OCI-LY1 (cell line): ENCODE data around the gene C2CD3.
"Not testable (repeated sequence)": the region's sequence is repeated elsewhere in the genome, so short reads cannot be mapped to it uniquely, and the experiment has no call there.

Experiments used
- H2AFZ ChIP-seq: fragments of 200-600 bp; sonication (generic), shearing (Covaris generic); 2 replicates; pipeline ENCODE4 v1.6.0; 2014; ENCODE audit warnings: antibody characterized with exemption, mild to moderate bottlenecking, low read length
- H3F3A ChIP-seq: fragments of 200-600 bp; sonication (generic), shearing (Covaris generic); 2 replicates; pipeline ENCODE4 v1.6.0; 2014; ENCODE audit warnings: mild to moderate bottlenecking, antibody characterized with exemption, low read length, moderate library complexity; ENCODE audit not compliant: insufficient read depth
- H3K27ac ChIP-seq: fragments of 200-600 bp; sonication (generic); 2 replicates; pipeline ENCODE4 v1.5.1; 2014; ENCODE audit warnings: low read length, mixed run types, mild to moderate bottlenecking, low read depth; ENCODE audit not compliant: poor library complexity, severe bottlenecking
- H3K27me3 ChIP-seq: fragments of 200-600 bp; sonication (generic); 2 replicates; pipeline ENCODE4 v1.6.0; 2014; ENCODE audit warnings: antibody characterized with exemption, mild to moderate bottlenecking, low read length, moderate library complexity; ENCODE audit not compliant: insufficient read depth
- H3K36me3 ChIP-seq: fragments of 200-600 bp; sonication (generic); 2 replicates; pipeline ENCODE4 v1.6.1; 2014; ENCODE audit warnings: mild to moderate bottlenecking, antibody characterized with exemption, low read length, moderate library complexity, mixed read lengths; ENCODE audit not compliant: insufficient read depth
- H3K4me1 ChIP-seq: fragments of 200-600 bp; sonication (generic); 2 replicates; pipeline ENCODE4 v1.5.1; 2014; ENCODE audit warnings: mild to moderate bottlenecking, low read length, moderate library complexity; ENCODE audit not compliant: insufficient read depth, severe bottlenecking
- H3K4me2 ChIP-seq: fragments of 200-600 bp; sonication (generic), shearing (Covaris generic); 2 replicates; pipeline ENCODE4 v1.6.1; 2014; ENCODE audit warnings: low read length
- H3K4me3 ChIP-seq: fragments of 200-600 bp; sonication (generic); 2 replicates; pipeline ENCODE4 v1.5.1; 2014; ENCODE audit warnings: low read length, low read depth, mild to moderate bottlenecking, mixed read lengths; ENCODE audit not compliant: poor library complexity, severe bottlenecking
- H3K79me2 ChIP-seq: fragments of 200-600 bp; shearing (Covaris generic); 2 replicates; pipeline ENCODE4 v1.6.1; 2016; ENCODE audit warnings: mixed run types, low read length, mixed read lengths; ENCODE audit not compliant: insufficient read depth
- H3K9ac ChIP-seq: fragments of 200-600 bp; sonication (generic), shearing (Covaris generic); 2 replicates; pipeline ENCODE4 v1.6.1; 2014; ENCODE audit warnings: mild to moderate bottlenecking, low read length, mixed read lengths
- H3K9me2 ChIP-seq: fragments of 200-600 bp; sonication (generic), shearing (Covaris generic); 2 replicates; pipeline ENCODE4 v1.6.1; 2014; ENCODE audit warnings: low read depth, mild to moderate bottlenecking, low read length, mixed read lengths
- H3K9me3 ChIP-seq: fragments of 200-600 bp; shearing (Covaris generic); 2 replicates; pipeline ENCODE4 v1.6.1; 2014; ENCODE audit warnings: low read length, mixed read lengths
- H4K20me1 ChIP-seq: fragments of 200-600 bp; sonication (generic), shearing (Covaris generic); 2 replicates; pipeline ENCODE4 v1.6.0; 2016; ENCODE audit warnings: mild to moderate bottlenecking, low read length; ENCODE audit not compliant: insufficient read depth
- CTCF ChIP-seq: fragments of 200-600 bp; sonication (generic), shearing (Covaris generic); IDR thresholded peaks from 2 replicates; pipeline ENCODE4 v1.5.1; 2017; ENCODE audit warnings: mild to moderate bottlenecking, antibody characterized with exemption, low read length, moderate library complexity, mixed read lengths
- EZH2 ChIP-seq: fragments of 200-600 bp; sonication (generic), shearing (Covaris generic); IDR thresholded peaks from 2 replicates; pipeline ENCODE4 v1.8.0; 2017; ENCODE audit warnings: borderline replicate concordance, mixed run types, mild to moderate bottlenecking, antibody characterized with exemption, low read length, moderate library complexity, mixed read lengths

The C2CD3 gene

GRCh38 chr11:74132833-74133232 is 38.0 kb downstream of the C2CD3 start:
- H3K9ac ChIP-seq = no peak overlapping the region
- H3K27me3 ChIP-seq = no peaks in the 10 kb centered on the region
- H3K36me3 ChIP-seq = peaks cover 65% of the 10 kb centered on the region
- H2AFZ ChIP-seq = no peak overlapping the region
- no peak overlapping the region for H3K4me3 ChIP-seq
- no peaks in the 10 kb centered on the region for H3K79me2 ChIP-seq
- H3K27ac ChIP-seq = no peak overlapping the region
- TF ChIP-seq EZH2 (no peak), CTCF (no peak)
- H3K9me2 ChIP-seq = no peaks in the 10 kb centered on the region
- no peaks in the 10 kb centered on the region for H3F3A ChIP-seq
- H3K9me3 ChIP-seq = no peaks in the 10 kb centered on the region
- H4K20me1 ChIP-seq = no peaks in the 10 kb centered on the region
- H3K4me1 ChIP-seq = no peaks in the 10 kb centered on the region
- no peak overlapping the region for H3K4me2 ChIP-seq

GRCh38 chr11:74129121-74129520 is 41.7 kb downstream of the C2CD3 start:
- peaks cover 41% of the 10 kb centered on the region for H3K36me3 ChIP-seq
- H3K27ac ChIP-seq, H3K9ac ChIP-seq, H3K9me3 ChIP-seq, H2AFZ ChIP-seq, H3K27me3 ChIP-seq, H4K20me1 ChIP-seq, H3F3A ChIP-seq, H3K4me1 ChIP-seq, H3K4me3 ChIP-seq, H3K4me2 ChIP-seq, H3K79me2 ChIP-seq, H3K9me2 ChIP-seq: not testable (repeated sequence)

- Histone ChIP-seq H3K36me3 (peaks cover 12% of the 10 kb centered on the region), H3K79me2 (no peaks in the 10 kb centered on the region), H3K9me2 (no peaks in the 10 kb centered on the region), H2AFZ (no peak overlapping the region), H4K20me1 (no peaks in the 10 kb centered on the region), H3K27ac (no peak overlapping the region), H3K9me3 (no peaks in the 10 kb centered on the region), H3K27me3 (no peaks in the 10 kb centered on the region), H3F3A (no peaks in the 10 kb centered on the region; the same call in 1 of the 2 replicates), H3K4me1 (no peaks in the 10 kb centered on the region), H3K9ac (no peak overlapping the region), H3K4me3 (no peak overlapping the region), H3K4me2 (no peak overlapping the region)
- TF ChIP-seq EZH2 (no peak), CTCF (no peak)
Observed at GRCh38 chr11:74123008-74123448, 47.8 kb downstream of the C2CD3 start.

- Histone ChIP-seq H2AFZ (no peak overlapping the region), H3K4me2 (no peak overlapping the region), H3K27me3 (no peaks in the 10 kb centered on the region), H4K20me1 (no peaks in the 10 kb centered on the region), H3K36me3 (peaks cover 18% of the 10 kb centered on the region), H3K4me3 (no peak overlapping the region), H3K9ac (no peak overlapping the region), H3K9me2 (no peaks in the 10 kb centered on the region), H3F3A (no peaks in the 10 kb centered on the region; the same call in 1 of the 2 replicates), H3K27ac (no peak overlapping the region), H3K9me3 (no peaks in the 10 kb centered on the region), H3K4me1 (no peaks in the 10 kb centered on the region), H3K79me2 (no peaks in the 10 kb centered on the region)
- no peak for TF ChIP-seq CTCF
- no peak for TF ChIP-seq EZH2
Observed at GRCh38 chr11:74121804-74122203, 49.0 kb downstream of the C2CD3 start.

GRCh38 chr11:74120260-74121035 is 50.4 kb downstream of the C2CD3 start:
- not testable (repeated sequence) for H3K27me3 ChIP-seq, H3K9me2 ChIP-seq, H3F3A ChIP-seq, H3K79me2 ChIP-seq, H2AFZ ChIP-seq, H3K4me2 ChIP-seq, H3K4me3 ChIP-seq, H3K4me1 ChIP-seq, H3K27ac ChIP-seq, H3K9me3 ChIP-seq, H4K20me1 ChIP-seq, H3K9ac ChIP-seq
- peaks cover 30% of the 10 kb centered on the region for H3K36me3 ChIP-seq
